Stimulated activated CD4-positive, alpha-beta T cell treated with anti-CD3 and anti-CD28 coated beads, Interleukin-15, amount 100 ng/mL, for 1 hour (primary cell): ENCODE results near the gene LAMP1.
"Not testable (repeated sequence)": the region's sequence is repeated elsewhere in the genome, so short reads cannot be mapped to it uniquely, and the experiment has no call there.

Experiments used
- DNase-seq, 2 donors: peaks; one replicate each; pipeline ENCODE4 v3.0.0-alpha.2; 2020; ENCODE audit warnings: low read depth in 1 of 2, low spot score in 1 of 2

The LAMP1 gene, protein sequence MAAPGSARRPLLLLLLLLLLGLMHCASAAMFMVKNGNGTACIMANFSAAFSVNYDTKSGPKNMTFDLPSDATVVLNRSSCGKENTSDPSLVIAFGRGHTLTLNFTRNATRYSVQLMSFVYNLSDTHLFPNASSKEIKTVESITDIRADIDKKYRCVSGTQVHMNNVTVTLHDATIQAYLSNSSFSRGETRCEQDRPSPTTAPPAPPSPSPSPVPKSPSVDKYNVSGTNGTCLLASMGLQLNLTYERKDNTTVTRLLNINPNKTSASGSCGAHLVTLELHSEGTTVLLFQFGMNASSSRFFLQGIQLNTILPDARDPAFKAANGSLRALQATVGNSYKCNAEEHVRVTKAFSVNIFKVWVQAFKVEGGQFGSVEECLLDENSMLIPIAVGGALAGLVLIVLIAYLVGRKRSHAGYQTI

DNA sequence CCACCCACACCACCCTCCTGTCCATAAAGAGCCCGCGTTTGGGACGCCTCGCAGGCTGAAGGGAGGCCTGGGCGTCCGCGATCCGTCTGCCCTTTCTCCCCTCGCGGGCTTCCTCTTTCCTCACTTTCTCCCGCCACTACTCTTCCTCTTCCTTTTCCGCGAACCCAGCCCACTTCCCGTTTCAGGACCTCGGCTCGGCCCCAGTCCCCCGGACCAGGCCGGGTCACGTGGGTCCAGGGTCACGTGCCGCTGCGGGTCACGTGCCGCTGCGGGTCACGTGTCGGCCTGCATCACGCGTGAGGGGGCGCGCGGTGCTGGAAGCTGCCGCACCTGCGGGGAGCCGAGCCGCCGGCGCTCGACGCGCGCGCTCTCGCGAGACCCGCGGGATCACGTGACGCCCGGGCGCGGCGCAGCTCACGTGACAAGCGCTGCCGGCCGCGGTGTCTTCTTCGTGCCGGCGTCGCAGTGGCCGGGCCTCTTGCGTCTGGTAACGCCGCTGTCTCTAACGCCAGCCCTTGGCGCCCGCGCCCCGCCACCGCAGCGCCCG is at the start of gene LAMP1:
LAMP1 (plus strand) TSS at position 417 of the 547 bp plus-strand sequence. CDS start 196 bp downstream, outside the sequence.
- peak; percentile 99 to 100 for DNase-seq

DNA sequence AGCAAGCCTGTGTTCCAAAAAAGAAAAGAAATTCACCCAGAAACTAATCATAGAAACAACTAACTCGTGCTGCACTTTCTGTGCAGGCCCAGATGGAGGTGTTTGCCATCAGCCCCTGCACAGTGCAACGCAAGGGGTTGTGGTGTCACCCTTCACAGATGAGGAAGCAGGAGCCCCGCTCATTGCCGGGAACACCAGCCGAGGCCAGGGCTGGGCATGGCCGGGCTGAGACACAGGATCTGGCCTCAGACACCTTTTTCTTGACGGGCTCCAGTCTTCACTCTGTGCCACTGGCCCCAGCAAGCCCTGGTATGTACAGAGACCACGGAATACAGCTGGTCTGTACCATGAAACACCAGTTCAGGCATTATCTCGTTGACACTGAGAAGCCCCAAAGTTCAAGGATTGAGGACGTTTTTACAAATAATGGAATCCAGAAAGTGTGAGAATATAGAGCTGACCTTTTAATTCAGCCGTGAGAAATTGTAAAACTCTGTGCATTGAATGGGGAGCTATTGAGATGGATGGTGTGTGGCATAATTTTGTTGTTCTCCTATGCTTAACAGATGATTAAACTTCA is 44.4 kb upstream of the LAMP1 start:
- no peak for DNase-seq

DNA sequence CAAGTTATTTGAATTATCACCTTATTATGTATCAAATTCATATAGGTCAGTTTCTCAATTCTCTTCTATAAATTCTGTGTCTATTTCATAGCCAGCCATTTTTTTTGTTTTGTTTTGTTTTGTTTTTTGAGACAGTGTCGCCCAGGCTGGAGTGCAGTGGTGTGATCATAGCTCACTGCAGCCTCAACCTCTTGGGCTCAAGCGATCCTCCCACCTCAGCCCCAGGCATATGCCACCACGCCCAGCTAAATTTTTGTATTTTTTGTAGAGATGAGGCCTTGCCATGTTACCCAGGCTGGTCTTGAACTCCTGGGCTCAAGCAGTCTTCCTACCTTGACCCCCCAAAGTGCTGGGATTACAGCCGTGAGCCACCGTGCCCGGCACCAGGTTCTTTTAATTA is 39.1 kb upstream of the LAMP1 start:
- not testable (repeated sequence) for DNase-seq

DNA sequence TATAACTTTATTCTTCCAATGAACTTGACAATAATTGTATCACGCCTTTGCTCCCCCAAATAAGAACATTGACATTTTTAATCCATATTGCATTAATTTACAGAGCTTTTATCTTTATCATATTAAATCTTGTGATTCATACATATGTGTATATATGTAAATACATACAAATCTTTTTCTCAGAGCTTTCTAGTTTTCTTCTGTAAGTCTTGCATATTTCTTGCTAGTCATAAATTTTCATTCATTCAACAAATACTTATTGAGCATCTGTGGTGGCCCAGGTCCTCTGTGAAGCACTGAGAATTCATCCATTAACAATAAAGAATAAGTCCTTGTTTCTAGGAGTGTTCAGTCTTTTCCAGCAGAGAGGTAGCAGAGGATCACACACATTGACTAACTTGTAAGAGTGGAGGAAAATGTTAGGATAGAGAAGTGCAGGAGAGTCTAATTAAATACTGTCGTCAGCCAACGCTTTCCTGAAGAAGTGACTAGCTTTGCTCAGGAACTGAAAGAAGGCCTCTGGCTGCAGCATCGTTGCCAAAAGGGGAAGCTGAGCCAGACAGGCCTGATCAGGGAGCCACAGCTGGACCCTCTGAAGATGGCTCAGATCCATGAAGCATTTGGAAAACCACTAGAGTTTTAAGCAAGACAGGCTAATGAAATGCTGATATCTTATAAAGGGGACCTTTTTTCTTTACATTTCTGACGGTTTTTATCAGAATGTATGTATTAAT is 38.6 kb upstream of the LAMP1 start:
- DNase-seq: no peak

DNA sequence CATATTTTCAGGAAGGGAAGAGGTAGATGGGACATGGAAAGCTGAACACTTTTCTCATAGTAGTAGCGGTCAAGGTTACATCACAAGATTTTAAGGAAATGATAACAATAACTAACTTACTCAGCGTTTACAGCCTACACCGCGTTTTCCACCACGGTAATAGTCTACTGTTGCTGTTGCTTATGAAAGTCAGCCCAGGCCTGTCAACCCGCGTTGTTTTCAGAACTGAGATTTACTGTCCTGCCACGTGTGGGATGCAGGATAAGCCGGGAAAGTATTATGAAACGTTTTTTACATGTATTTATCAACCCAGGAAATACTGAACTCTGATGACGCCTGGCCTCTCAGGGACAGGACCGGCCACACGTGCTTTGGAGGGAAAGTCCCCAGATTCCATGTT is 36.0 kb upstream of the LAMP1 start:
- DNase-seq: no peak

DNA sequence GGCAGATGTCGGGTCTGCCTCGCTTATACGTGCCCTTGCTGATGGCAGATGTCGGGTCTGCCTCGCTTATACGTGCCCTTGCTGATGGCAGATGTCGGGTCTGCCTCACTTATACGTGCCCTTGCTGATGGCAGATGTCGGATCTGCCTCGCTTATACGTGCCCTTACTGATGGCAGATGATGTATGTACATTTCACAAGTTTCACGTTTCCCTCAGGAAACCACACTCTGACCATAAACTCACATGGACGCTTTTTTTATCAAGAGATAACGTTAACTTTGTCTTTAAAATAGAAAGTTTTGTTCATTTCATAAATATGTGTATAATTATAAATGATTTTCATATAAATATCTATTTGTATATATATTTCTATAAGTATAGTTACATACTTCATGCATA is 34.0 kb upstream of the LAMP1 start:
- not testable (repeated sequence) for DNase-seq

DNA sequence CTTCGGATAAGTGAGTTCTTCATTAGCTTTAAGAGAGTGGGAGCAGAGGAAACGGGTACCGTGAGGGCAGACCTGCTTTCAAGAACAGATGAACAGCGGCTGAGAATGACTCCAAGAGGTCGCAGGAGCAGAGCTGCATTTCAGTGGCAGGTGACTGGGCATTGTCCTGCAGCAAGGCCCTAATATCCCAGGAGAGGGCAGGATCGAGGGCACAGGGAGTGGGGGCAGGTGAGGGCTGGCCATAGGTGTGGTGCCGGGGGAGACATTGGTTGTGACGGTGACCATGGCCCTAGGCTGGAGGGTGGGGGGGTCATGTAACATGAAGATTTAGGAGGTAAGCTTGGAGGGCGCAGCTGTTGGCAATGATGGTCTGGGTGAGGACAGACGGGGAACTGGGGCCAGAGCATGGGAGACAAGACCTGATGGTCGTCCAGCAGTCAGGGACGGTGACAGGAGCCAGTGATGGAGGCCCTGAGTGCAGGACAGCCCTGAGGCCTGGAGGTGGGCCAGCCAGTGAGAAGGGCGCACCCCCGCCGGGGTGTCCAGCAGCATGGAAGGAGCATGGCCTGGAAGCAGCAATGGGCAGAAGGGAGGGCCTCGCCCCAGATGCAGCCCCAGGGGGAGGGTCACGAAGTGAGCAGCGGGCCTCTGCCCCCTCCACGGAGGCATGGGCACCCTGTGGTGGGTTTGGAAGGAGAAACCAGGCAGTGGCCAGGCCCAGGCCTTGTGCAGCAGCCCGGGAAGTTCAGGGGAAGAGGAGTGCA is 29.2 kb upstream of the LAMP1 start:
- DNase-seq: no peak

DNA sequence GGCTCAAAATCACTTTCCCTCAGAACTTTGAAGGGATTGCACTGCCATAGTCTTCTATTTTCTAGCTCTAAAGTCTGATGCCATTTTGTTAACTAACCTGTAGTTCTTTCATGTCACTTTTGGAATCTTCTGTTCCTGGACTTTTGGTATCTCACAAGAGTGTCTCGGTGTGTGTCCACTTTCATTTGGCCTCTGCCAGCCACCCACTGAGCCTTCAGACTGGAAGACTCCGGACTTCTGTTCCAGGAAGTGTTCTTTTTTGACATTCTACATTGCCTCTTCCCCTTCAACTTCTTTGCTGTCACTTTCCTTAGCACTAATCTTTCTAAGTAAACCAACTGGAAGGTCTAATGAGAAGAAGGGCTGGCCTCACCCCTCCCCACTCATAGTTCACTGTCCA is 25.0 kb upstream of the LAMP1 start:
- no peak for DNase-seq

DNA sequence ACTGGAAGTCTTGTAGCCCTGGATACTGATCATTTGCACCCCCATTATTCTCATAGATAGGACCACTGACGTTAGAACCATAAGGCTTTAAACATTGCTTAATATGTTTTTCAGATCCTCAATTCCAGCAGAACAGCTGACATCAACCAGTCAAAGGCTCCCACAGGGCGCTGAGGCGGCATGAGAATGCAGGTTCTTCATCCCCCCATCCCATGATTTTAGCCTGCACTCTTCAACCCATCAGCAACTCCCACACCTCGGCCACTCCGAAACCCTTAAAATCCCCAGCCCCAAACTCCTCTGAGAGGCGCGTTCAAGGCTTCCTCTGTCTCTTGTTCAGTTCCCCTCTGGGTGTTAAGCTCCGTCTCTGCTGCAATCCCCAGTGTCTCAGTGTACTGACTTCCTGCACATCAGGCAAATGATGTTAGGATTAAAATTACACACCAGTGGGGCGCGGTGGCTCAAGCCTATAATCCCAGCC is 24.3 kb upstream of the LAMP1 start:
- no peak for DNase-seq

DNA sequence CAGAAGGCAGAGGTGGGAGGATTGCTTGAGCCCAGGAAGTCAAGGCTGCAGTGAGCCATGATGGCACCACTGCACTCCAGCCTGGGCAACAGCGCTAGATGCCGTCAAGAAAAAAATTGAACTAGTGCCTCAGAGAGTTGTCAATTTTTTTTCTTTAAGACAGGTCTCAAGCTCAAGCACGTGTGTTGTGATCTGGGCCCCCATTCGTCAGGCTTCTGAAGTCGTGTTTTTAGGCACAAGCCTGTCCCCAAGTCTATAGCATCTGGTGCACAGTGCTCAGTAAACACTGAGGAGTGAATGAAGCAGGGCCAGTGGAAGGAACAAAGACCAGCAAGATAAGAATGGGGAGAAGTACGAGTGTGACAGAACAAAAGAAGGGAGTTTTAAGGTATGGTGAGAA is 23.7 kb upstream of the LAMP1 start:
- DNase-seq: no peak

DNA sequence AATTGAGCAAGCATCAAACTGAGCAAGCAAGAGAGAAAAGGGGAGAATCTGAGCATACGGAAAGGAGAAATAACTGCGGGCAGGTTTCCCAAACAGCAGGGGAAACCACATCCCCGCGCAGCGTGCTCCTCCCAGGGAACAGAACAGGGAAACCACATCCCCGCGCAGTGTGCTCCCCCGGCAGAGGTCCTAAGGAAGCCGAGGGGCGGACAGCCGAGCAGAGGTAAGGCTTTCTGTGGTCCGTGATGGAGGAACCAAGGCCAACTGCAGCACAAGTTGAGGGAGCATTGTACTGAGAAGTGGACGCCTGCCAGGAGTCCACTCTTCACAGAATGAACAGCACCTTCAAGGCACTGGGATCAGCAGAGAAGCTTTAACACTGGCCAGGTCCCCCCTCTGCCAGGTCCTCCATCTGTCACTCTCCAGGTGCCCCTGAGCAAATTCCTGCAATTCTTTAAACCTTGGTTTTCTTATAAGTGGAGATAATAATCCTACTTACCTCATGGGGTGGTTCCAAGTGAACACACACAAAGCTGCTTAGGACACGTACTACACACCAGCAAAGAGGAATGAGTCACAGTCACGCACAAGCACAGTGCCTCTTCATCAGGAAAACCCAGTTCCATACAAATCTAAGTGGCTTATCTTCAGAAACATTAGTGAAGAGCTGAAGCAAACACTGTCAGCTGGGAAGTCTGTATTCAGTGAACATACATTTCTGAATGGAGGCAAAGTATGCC is 23.0 kb upstream of the LAMP1 start:
- no peak for DNase-seq

DNA sequence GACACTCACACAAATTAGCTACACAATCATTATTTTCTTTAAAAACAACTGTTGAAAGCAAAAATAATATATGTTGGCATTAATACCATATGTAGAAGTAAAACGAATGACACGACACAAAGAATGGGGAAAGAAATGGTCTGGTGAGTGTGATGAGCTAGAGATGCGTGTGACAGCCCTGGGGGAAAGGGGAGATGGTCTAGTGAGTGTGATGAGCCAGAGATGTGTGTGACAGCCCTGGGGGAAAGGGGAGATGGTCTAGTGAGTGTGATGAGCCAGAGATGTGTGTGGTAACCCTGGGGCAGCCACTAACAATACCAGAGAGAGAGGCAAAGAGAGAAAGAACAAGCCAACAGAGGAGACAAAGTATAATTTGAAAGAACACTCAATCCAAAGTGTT is 22.3 kb upstream of the LAMP1 start:
- no peak for DNase-seq

DNA sequence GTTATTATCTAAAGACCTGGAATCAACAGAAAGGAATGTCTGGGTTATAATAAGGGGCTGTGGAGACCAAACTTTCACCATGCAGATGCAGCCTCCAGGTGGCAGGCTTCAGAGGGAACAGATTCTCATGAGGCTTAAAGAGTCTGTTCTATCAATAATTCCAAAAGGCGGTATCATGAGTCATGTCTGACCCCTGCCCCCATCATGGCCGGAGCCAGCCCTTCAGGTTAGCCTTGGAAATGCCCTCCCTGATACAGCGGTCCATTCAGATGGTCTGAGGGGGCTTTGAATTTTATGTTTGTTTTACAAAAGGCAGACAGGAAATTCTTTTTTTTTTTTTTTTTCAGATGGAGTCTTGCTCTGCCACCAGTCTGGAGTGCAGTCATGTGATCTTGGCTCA is 21.7 kb upstream of the LAMP1 start:
- no peak for DNase-seq

DNA sequence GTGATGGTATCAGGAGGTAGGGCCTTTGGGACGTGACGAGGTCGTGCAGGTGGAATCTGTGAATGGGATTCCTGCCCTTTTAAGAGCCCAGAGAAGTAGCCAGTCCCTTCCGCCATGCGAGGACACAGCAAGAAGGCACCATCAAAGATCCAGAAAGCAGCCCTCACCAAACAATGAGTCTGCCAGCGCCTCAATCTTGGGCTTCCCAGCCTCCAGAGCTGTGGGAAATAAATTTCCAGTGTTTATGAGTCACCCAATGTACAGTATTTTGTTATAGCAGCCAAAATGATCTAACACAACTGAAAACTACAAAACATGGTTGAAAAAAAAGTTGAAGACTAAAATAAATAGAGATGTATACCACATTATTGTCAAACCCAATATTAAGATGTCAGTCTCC is 16.9 kb upstream of the LAMP1 start:
- no peak for DNase-seq

DNA sequence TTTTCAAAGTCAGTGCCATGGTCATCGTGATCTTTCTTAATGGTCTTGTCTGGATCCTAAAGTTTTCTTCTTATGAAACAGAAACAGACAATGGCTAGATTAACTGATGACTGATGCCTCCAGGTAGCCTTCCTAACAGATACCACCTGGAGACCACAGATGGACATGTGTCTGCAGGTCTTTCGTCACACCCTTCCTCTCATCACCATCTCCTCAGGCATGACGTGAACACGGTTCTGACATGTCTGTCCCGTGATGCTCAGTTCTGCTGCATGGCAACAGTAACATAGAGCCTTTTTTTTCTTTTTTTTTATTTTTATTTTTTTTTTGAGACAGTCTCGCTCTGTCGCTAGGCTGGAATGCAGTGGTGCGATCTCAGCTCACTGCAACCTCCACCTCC is 13.1 kb upstream of the LAMP1 start:
- no peak for DNase-seq

DNA sequence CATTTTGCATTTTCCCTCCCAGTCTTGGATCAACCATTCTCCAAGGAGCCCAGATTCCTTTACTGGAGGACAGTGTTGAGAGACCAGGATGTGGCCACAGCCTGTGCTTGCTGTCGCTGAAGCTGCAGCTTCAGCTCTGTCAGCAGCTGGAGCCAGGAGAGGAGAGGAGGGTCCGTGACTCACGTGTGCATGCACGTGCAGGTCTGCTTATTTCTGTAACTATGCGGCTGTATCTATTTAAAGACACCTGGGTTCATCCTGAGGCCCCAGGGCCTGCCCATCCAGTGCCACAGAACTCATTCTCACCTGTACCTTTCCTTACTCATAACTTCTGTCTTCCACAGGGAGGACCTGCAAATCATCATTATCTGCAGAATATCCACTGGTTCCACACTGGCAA is 8.2 kb upstream of the LAMP1 start:
- no peak for DNase-seq

DNA sequence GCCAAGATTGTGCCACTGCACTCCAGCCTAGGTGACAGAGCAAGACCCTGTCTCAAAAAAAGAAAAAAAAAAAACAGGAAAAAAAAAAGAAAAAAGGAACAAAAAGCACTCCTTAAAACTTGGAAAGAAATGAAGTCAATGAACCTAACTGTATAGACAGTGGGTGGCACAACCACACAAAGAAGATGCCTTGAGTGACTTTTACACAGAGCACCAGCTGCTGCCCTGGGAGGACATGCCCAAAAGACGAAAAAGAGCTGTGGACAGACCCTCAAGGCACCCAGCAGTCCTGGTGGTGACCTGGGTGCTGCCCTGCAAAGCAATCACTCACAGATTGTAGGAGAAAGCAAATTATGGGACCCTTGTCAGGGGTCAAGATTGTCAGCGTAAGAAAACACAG is 5.9 kb upstream of the LAMP1 start:
- no peak for DNase-seq

DNA sequence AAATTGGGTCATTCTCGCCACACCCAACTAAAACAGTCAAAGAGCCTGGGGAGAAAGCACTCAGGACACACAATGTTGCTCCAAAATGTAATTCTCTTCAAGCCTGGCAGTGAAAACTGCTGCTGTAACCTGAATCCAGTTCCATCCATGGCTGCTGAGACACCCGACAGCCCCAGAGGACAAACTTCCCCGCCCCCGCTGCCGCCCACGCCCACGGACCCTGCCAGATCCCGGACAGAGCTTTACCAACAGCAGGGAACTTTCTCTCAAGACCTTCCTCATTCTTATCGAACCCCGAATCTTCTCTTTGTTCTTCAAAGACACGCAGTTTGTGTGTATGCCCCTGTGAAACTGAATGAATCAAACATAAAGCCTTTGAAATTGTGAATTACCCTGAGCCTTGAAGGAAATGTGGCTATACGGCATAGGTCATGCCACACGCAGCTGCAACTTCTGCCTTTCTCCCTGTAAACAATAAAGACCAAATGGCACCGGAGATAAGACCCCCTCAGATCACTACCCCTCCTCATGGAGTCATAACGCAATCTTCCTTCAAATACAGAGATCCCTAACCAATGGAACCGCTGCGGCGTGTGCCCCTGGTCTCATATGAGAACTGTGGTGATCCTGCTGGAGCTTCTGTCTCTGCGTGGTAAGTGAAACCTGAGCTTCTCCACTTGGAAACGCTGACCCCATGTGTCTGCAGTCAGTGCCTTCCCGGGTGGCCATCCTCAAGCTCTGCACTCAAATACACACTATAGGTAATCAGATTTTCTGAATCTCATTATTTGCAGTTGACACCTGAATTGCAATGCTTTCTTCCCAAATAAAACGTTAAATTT is 4.8 kb upstream of the LAMP1 start:
- no peak for DNase-seq

DNA sequence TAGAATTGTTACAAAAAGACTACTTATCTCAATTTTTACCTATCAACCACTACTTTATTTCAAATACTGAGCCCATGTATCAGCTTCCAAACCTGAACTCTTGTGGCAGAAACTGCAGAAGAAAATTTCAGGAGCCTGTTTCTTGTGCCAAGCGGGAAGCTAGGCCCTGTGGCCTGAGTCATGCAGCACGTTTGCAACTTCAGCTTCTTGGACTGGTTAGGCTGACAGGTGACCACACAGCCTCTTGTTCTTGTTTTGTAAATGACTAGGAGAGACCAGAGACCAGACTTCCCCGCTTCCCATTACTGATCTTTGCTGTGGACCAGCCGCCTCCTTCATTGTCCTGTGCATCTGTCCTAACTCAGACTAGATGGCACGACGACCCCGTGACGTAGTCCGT is 3.4 kb upstream of the LAMP1 start:
- DNase-seq: no peak
